C4-2B (cell line): ENCODE results near the gene ANXA2R.

Experiments used
- ZFX ChIP-seq: fragments of 450-650 bp; IDR thresholded peaks from 2 replicates; pipeline ENCODE4 v1.6.1; 2017
- TF ChIP-seq, protein P1 (sequence below): fragments of 450-650 bp; conservative IDR thresholded peaks from 2 replicates; pipeline ENCODE4 v1.5.1; 2017; ENCODE audit warnings: mild to moderate bottlenecking

DNA sequence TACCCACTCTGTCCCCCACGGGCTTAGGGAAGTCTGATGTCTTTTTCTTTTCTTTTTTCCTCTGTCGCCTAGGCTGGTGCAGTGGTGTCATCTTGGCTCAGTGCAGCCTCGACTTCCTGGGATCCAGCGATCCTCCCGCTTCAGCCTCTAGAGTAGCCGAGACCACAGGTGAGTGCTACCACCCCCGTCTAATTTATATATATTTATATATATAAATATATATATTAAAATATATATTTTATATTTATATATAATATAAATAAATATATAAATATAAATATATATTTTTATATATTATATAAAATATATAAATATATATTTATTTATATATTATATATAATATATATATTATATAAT, 3.3 kb upstream of the ANXA2R start:
- TF ChIP-seq, protein P1, sequence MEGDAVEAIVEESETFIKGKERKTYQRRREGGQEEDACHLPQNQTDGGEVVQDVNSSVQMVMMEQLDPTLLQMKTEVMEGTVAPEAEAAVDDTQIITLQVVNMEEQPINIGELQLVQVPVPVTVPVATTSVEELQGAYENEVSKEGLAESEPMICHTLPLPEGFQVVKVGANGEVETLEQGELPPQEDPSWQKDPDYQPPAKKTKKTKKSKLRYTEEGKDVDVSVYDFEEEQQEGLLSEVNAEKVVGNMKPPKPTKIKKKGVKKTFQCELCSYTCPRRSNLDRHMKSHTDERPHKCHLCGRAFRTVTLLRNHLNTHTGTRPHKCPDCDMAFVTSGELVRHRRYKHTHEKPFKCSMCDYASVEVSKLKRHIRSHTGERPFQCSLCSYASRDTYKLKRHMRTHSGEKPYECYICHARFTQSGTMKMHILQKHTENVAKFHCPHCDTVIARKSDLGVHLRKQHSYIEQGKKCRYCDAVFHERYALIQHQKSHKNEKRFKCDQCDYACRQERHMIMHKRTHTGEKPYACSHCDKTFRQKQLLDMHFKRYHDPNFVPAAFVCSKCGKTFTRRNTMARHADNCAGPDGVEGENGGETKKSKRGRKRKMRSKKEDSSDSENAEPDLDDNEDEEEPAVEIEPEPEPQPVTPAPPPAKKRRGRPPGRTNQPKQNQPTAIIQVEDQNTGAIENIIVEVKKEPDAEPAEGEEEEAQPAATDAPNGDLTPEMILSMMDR: no peak
- TF ChIP-seq ZFX: no peak
